CD8-positive, alpha-beta memory T cell (primary cell): ENCODE results near the gene LMOD1. TPM values are rescaled to one million over a fixed set of nuclear protein-coding genes. Genes with fewer than 3 reads are reported as not detected.

Source experiments
- CTCF ChIA-PET: fragments of 350-600 bp; sonication (Branson Sonifier 250); formaldehyde crosslinking; loops from one replicate; lab custom pipeline; 2021; ENCODE audit warnings: antibody characterized with exemption; lab: Charles Lee
- POLR2A ChIA-PET: fragments of 350-600 bp; sonication (Branson Sonifier 250); formaldehyde crosslinking; loops from one replicate; lab custom pipeline; 2021; ENCODE audit warnings: antibody characterized with exemption; lab: Charles Lee
- DNase-seq, 5 donors: peaks; one replicate each; pipeline versions ENCODE4 v3.0.0 to v3.0.0-alpha.2; 2020 to 2022; ENCODE audit warnings: mixed read lengths in 1 of 5
- H3K27ac ChIP-seq: one replicate; pipeline ENCODE4 v1.7.0; 2013; ENCODE audit warnings: low read depth, mild to moderate bottlenecking, low read length, moderate library complexity
- H3K27me3 ChIP-seq: 2 replicates; pipeline ENCODE4 v1.7.0; 2013; ENCODE audit warnings: low read length, mild to moderate bottlenecking; ENCODE audit not compliant: insufficient read depth, poor library complexity, severe bottlenecking
- H3K36me3 ChIP-seq: 2 replicates; pipeline ENCODE4 v1.7.0; 2013; ENCODE audit warnings: mild to moderate bottlenecking, low read length, moderate library complexity; ENCODE audit not compliant: insufficient read depth
- H3K4me1 ChIP-seq: 2 replicates; pipeline ENCODE4 v1.7.0; 2013; ENCODE audit warnings: mild to moderate bottlenecking, low read length, moderate library complexity; ENCODE audit not compliant: insufficient read depth
- H3K4me3 ChIP-seq: 2 replicates; pipeline ENCODE4 v1.7.0; 2013; ENCODE audit warnings: mild to moderate bottlenecking, low read length
- H3K9me3 ChIP-seq: 2 replicates; pipeline ENCODE4 v1.7.0; 2013; ENCODE audit warnings: mild to moderate bottlenecking, low read length
- H3K27ac Mint-ChIP-seq, 8 donors: one replicate each; pipeline ENCODE4 v1.8.0; 2020 to 2021; ENCODE audit warnings: mixed read lengths in 8 of 8, mild to moderate bottlenecking in 6 of 8, inconsistent platforms in 3 of 8, moderate library complexity in 3 of 8
- H3K27me3 Mint-ChIP-seq, 2 donors: one replicate each; pipeline ENCODE4 v1.8.0; 2020 to 2021; ENCODE audit warnings: mixed read lengths in 2 of 2, mild to moderate bottlenecking in 1 of 2, moderate library complexity in 1 of 2
- H3K36me3 Mint-ChIP-seq, 3 donors: one replicate each; pipeline ENCODE4 v1.8.0; 2020 to 2021; ENCODE audit warnings: mixed read lengths in 3 of 3, inconsistent platforms in 1 of 3, mild to moderate bottlenecking in 1 of 3
- H3K4me1 Mint-ChIP-seq, 3 donors: one replicate each; pipeline ENCODE4 v1.8.0; 2020 to 2021; ENCODE audit warnings: mixed read lengths in 3 of 3, inconsistent platforms in 1 of 3, mild to moderate bottlenecking in 1 of 3
- H3K4me3 Mint-ChIP-seq, 7 donors: one replicate each; pipeline ENCODE4 v1.8.0; 2020 to 2021; ENCODE audit warnings: mixed read lengths in 7 of 7, mild to moderate bottlenecking in 6 of 7, moderate library complexity in 4 of 7, inconsistent platforms in 2 of 7
- H3K9me3 Mint-ChIP-seq, 5 donors: one replicate each; pipeline ENCODE4 v1.8.0; 2020 to 2022; ENCODE audit warnings: mixed read lengths in 5 of 5, mild to moderate bottlenecking in 3 of 5, moderate library complexity in 2 of 5, inconsistent platforms in 1 of 5
- polyA plus RNA-seq: library from polyadenylated mRNA; unstranded; fragments of 300-500 nt; fragmentation: Illumina TruSeq; gene quantifications from one replicate; pipeline ENCODE4 v1.2.3, GENCODE V29; 2021
- total RNA-seq, 2 experiments: library from RNA; stranded (reverse); gene quantifications; one replicate each; pipeline ENCODE4 v1.2.3, GENCODE V29; 2021

Gene LMOD1
- total RNA-seq: not detected
- not detected for polyA plus RNA-seq

DNA sequence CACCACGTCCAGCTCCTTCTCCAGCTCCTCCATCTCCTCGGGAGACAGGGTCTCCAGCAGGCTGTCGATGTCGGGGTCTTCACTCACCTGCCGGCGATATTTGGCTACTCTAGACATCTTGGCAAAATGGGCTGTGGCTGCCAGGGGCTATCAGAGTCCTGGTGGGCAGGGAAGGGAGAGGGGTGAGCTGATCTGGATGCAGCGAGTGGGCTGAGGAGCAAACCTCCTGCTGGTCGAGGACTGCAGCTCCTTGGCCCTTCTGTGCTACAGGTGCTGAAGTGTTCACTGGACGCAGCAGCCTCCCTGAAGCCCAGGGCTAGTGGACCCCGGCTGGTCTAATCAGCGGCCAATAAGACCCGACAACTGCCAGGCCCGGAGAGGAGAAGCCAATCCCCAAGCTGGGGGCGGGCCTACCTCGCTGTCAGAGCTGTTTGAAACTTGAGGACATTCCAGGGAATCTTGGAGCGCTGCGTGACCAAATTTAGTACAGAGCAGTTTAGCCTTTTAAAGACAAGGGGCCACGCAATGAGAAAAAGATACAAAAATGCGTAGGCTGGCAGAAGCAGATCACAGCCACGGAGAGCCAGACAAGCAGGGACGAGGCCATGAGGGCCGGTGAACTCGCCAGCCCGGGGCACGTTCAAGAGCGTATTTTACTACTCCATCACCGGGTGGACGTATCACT lies at the start of gene LMOD1:
Gene LMOD1 (minus strand): TSS at position 325 of the 685 bp plus-strand sequence. CDS start 208 bp downstream, at position 117.
- no peaks in the 10 kb centered on the region for H3K4me1 ChIP-seq
- DNase-seq: no peak
- peak within 1 kb of the TSS; percentile 33 to 82 (median 64) for H3K4me3 Mint-ChIP-seq
- H3K9me3 ChIP-seq: no peaks in the 10 kb centered on the region
- no peaks in the 10 kb centered on the region for H3K9me3 Mint-ChIP-seq
- H3K36me3 Mint-ChIP-seq: peaks cover 0 to 3% (median 1%) of the 10 kb centered on the region in 3 donors
- H3K27ac ChIP-seq: no peak within 1 kb of the TSS
- H3K27ac Mint-ChIP-seq: peak within 1 kb of the TSS in 4 of 8 donors; percentile 18 to 83 (median 25)
- H3K4me3 ChIP-seq: no peak within 1 kb of the TSS
- POLR2A ChIA-PET: no interaction called here
- peaks cover 29 to 66% of the 10 kb centered on the region in 2 donors for H3K27me3 Mint-ChIP-seq
- H3K27me3 ChIP-seq: peaks cover 16% of the 10 kb centered on the region
- CTCF ChIA-PET: interaction anchor here (1.0 kb wide), 1 partner anchor 8 kb away, joined by 3 read pairs; no protein-coding TSS in a partner anchor
- no peaks in the 10 kb centered on the region for H3K36me3 ChIP-seq
- H3K4me1 Mint-ChIP-seq: peaks cover 10 to 24% (median 13%) of the 10 kb centered on the region in 3 donors

DNA sequence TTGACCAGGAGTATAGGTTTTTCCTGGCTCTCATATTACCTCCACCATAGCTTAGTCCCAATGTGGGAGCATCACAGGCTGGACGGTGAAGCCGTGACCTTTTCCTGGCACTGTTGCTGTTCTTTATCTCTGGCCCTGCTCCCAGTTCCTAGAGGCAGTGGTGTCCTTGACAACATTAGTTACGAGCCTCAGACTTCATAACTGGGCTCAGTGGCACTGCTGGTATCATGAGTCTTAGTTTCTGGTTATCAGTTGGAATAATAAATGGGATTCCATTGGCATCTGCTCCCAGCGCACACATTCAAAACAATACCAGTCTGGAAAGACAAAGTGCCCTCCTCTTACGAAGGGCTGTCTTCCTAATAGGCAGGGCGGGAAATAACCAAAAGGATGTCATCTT lies 44.1 kb upstream of the LMOD1 start:
- peaks cover 16% of the 10 kb centered on the region for H3K36me3 ChIP-seq
- H3K4me3 Mint-ChIP-seq: no peak overlapping the region
- no peak overlapping the region for H3K27ac ChIP-seq
- H3K9me3 ChIP-seq: no peaks in the 10 kb centered on the region
- POLR2A ChIA-PET: no interaction called here
- no peaks in the 10 kb centered on the region for H3K4me1 ChIP-seq
- H3K4me3 ChIP-seq: no peak overlapping the region
- CTCF ChIA-PET: no interaction called here
- DNase-seq: no peak
- H3K27ac Mint-ChIP-seq: no peak overlapping the region
- no peaks in the 10 kb centered on the region for H3K27me3 ChIP-seq
- H3K27me3 Mint-ChIP-seq: peaks cover 0 to 2% of the 10 kb centered on the region in 2 donors
- H3K9me3 Mint-ChIP-seq: no peaks in the 10 kb centered on the region
- H3K36me3 Mint-ChIP-seq: peaks cover 11 to 70% (median 24%) of the 10 kb centered on the region in 3 donors
- peaks cover 6 to 8% (median 7%) of the 10 kb centered on the region in 3 donors for H3K4me1 Mint-ChIP-seq

DNA sequence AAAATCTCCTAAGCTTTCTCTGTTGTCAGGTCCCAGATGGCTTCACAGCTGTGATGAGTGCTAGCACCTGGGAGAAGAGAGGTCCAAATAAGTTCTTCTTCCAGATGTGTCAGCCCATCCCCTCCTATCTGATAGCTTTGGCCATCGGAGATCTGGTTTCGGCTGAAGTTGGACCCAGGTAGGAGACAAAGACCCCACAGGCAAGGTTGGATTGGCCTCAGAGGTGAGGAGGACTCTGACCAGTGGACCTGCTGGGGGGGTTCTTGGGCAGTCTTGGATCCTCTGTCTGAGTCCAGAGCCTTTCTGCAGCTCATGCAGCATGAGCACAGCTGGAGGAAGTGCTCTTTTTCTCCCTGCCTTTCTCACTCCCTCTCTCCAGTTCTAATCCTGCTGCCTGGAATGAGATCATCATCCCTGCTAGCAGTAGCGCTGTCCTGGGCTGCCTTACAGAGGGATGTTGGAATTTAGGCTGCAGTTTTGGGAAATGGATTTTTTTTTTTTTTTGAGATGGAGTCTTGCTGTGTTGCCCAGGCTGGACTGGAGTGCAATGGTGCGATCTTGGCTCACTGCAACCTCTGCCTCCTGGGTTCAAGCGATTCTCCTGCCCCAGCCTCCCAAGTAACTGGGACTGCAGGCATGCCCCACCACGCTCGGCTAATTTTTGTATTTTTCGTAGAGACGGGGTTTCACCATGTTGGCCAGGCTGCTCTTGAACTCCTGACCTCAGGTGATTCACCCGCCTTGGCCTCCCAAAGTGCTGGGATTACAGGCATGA lies 43.2 kb upstream of the LMOD1 start:
- Mint-ChIP-seq H3K4me3 (no peak overlapping the region), H3K27me3 (peaks cover 0 to 2% of the 10 kb centered on the region in 2 donors), H3K4me1 (peaks cover 10 to 13% (median 11%) of the 10 kb centered on the region in 3 donors), H3K27ac (no peak overlapping the region), H3K36me3 (peaks cover 11 to 63% (median 24%) of the 10 kb centered on the region in 3 donors), H3K9me3 (no peaks in the 10 kb centered on the region)
- Histone ChIP-seq H3K27ac (no peak overlapping the region), H3K4me3 (no peak overlapping the region), H3K27me3 (no peaks in the 10 kb centered on the region), H3K9me3 (no peaks in the 10 kb centered on the region), H3K4me1 (no peaks in the 10 kb centered on the region), H3K36me3 (peaks cover 16% of the 10 kb centered on the region)
- CTCF ChIA-PET: interaction anchor here (2.2 kb wide), 1 partner anchor 10 kb away, joined by 7 read pairs; no protein-coding TSS in a partner anchor
- POLR2A ChIA-PET: no interaction called here
- DNase-seq: no peak

DNA sequence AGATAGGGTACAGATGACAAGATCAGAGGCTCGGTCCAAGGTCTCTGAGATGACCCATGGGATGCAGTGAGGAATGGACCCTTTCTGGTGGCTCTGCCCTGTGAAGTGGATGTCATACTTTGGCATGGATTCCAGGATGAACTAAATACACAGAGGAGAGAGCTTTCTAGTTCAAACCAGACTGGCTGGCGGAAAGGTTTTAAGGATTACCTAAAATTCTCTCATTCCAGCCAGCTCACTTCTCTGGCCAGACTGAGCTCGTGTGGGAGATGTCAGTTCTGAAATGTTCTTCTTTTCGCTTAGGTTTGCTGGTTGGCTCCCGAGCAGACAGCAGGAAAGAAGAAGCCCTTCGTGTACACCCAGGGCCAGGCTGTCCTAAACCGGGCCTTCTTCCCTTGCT lies 42.3 kb upstream of the LMOD1 start:
- peaks cover 7 to 54% (median 16%) of the 10 kb centered on the region in 3 donors for H3K36me3 Mint-ChIP-seq
- ChIA-PET CTCF (interaction anchor here (2.2 kb wide), 1 partner anchor 11 kb away, joined by 7 read pairs; no protein-coding TSS in a partner anchor), POLR2A (no interaction called here)
- Histone ChIP-seq H3K36me3 (peaks cover 16% of the 10 kb centered on the region), H3K27ac (no peak overlapping the region), H3K4me3 (no peak overlapping the region), H3K4me1 (peaks cover 5% of the 10 kb centered on the region), H3K9me3 (no peaks in the 10 kb centered on the region), H3K27me3 (no peaks in the 10 kb centered on the region)
- H3K4me1 Mint-ChIP-seq: peaks cover 17 to 23% (median 21%) of the 10 kb centered on the region in 3 donors
- no peak overlapping the region for H3K27ac Mint-ChIP-seq
- no peak overlapping the region for H3K4me3 Mint-ChIP-seq
- DNase-seq: no peak
- H3K9me3 Mint-ChIP-seq: no peaks in the 10 kb centered on the region
- peaks cover 0 to 2% of the 10 kb centered on the region in 2 donors for H3K27me3 Mint-ChIP-seq

DNA sequence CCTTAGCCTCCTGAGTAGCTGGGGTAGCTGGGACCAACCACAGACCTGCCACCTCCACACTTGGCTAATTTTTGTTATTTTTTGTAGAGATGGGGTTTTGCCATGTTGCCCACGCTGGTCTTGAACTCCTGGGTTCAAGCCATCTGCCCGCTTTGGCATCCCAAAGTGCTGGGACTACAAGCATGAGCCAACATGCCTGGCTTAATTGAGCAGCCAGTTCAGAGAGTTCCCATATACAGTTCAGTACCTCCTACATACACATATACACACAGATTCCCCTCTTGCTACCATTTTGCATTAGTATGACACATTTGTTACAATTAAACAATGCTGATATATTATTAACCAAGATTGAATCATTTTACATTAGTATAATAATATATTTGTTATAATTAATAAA lies 39.0 kb upstream of the LMOD1 start:
- no peaks in the 10 kb centered on the region for H3K9me3 ChIP-seq
- Mint-ChIP-seq H3K36me3 (peaks cover 0 to 32% (median 6%) of the 10 kb centered on the region in 3 donors), H3K4me1 (peaks cover 30 to 40% (median 35%) of the 10 kb centered on the region in 3 donors), H3K4me3 (peak overlapping the region in 1 of 7 donors; percentile 63), H3K9me3 (no peaks in the 10 kb centered on the region), H3K27ac (peak overlapping the region in 1 of 8 donors; percentile 56), H3K27me3 (no peaks in the 10 kb centered on the region)
- ChIA-PET POLR2A (interaction anchor here (0.8 kb wide), 1 partner anchor 30 kb away, joined by 3 read pairs; the partner anchor contains the start of gene TIMM17A), CTCF (no interaction called here)
- no peak overlapping the region for H3K4me3 ChIP-seq
- peaks cover 11% of the 10 kb centered on the region for H3K36me3 ChIP-seq
- no peaks in the 10 kb centered on the region for H3K27me3 ChIP-seq
- H3K4me1 ChIP-seq: peaks cover 16% of the 10 kb centered on the region
- no peak for DNase-seq
- no peak overlapping the region for H3K27ac ChIP-seq

DNA sequence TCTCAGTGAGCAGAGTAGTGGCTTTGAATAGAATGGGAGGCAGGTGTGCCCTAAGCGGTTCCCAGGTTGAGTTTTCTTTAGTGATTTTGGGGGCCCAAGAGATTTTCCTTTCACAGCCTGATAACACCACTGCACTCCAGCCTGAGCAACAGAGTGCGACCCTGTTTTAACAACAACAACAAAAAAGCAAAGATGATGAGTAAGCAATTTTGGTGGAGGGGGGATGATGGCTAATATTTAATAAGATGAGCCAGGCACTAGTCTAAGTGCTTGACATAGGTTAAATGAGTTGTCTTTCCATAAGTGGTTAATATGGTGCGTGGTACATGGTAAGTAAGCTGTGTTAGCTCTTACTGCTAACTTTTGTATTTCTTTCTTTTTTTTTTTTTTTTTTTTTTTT lies 38.1 kb upstream of the LMOD1 start:
- H3K36me3 Mint-ChIP-seq: peaks cover 0 to 23% (median 2%) of the 10 kb centered on the region in 3 donors
- H3K27ac Mint-ChIP-seq: peak overlapping the region in 7 of 8 donors; percentile 11 to 80 (median 59)
- Histone ChIP-seq H3K4me1 (peaks cover 16% of the 10 kb centered on the region), H3K27me3 (no peaks in the 10 kb centered on the region), H3K9me3 (no peaks in the 10 kb centered on the region), H3K27ac (no peak overlapping the region), H3K36me3 (peaks cover 10% of the 10 kb centered on the region), H3K4me3 (no peak overlapping the region)
- no peak for DNase-seq
- H3K9me3 Mint-ChIP-seq: no peaks in the 10 kb centered on the region
- peak overlapping the region in 6 of 7 donors; percentile 7 to 97 (median 46) for H3K4me3 Mint-ChIP-seq
- H3K4me1 Mint-ChIP-seq: peaks cover 30 to 40% (median 35%) of the 10 kb centered on the region in 3 donors
- POLR2A ChIA-PET: no interaction called here
- CTCF ChIA-PET: interaction anchor here (0.9 kb wide), 1 partner anchor 15 kb away, joined by 3 read pairs; no protein-coding TSS in a partner anchor
- H3K27me3 Mint-ChIP-seq: no peaks in the 10 kb centered on the region

DNA sequence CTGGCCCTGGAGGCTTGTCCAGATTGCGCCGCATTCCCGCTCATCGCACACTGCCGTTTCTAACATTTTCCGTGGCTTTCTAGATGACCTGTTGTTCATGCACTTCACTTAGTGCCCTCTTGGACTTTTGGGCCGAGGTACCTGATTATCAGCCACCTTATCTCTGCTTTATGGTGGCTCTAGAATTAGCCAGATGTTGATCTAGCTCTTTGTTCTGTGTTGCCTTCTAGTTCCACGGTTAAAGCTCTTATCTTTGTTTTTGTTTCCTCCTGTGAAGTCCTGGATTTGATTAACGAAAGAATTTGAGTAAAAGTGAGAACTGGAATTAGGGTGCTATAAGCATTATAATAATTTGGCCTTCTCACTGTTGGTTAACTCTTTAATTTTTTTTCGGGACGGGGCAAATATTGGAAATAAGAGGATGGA lies 37.0 kb upstream of the LMOD1 start:
- Mint-ChIP-seq H3K9me3 (no peaks in the 10 kb centered on the region), H3K36me3 (peaks cover 0 to 12% (median 2%) of the 10 kb centered on the region in 3 donors), H3K4me3 (peak overlapping the region; percentile 94 to 98 (median 97)), H3K27ac (peak overlapping the region; percentile 62 to 98 (median 92)), H3K4me1 (peaks cover 30 to 40% (median 35%) of the 10 kb centered on the region in 3 donors), H3K27me3 (no peaks in the 10 kb centered on the region)
- Histone ChIP-seq H3K27ac (peak overlapping the region; percentile 73), H3K4me1 (peaks cover 16% of the 10 kb centered on the region), H3K4me3 (peak overlapping the region; percentile 78), H3K9me3 (no peaks in the 10 kb centered on the region), H3K36me3 (no peaks in the 10 kb centered on the region), H3K27me3 (no peaks in the 10 kb centered on the region)
- DNase-seq: no peak
- CTCF ChIA-PET: interaction anchor here (1.0 to 1.7 kb wide), 3 partner anchors 11 to 87 kb away, joined by 3 to 8 read pairs (median 5); no protein-coding TSS in a partner anchor
- POLR2A ChIA-PET: interaction anchor here (1.4 to 1.5 kb wide), 3 partner anchors 16 to 177 kb away, joined by 3 to 9 read pairs (median 6); partner anchors contain the start of genes PTPN7 and TIMM17A
